ENCODE measurements around the gene TNXB. TPM values are rescaled to one million over a fixed set of nuclear protein-coding genes. Genes with fewer than 3 reads are reported as not detected.

TNXB gene
- total and polyA plus RNA-seq, 2 of the 4 experiments (the other 2 are of a cell fraction): 0.05 TPM; not detected in 1

GRCh38 chr6:32118782-32119628, 9.9 kb upstream of the TNXB start (continued):
- TF ChIP-seq, protein P1, sequence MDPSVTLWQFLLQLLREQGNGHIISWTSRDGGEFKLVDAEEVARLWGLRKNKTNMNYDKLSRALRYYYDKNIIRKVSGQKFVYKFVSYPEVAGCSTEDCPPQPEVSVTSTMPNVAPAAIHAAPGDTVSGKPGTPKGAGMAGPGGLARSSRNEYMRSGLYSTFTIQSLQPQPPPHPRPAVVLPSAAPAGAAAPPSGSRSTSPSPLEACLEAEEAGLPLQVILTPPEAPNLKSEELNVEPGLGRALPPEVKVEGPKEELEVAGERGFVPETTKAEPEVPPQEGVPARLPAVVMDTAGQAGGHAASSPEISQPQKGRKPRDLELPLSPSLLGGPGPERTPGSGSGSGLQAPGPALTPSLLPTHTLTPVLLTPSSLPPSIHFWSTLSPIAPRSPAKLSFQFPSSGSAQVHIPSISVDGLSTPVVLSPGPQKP (IDR thresholded peaks at IDR 0.05; ENCODE audit: borderline replicate concordance, low read depth, low read length): no peak

DNA sequence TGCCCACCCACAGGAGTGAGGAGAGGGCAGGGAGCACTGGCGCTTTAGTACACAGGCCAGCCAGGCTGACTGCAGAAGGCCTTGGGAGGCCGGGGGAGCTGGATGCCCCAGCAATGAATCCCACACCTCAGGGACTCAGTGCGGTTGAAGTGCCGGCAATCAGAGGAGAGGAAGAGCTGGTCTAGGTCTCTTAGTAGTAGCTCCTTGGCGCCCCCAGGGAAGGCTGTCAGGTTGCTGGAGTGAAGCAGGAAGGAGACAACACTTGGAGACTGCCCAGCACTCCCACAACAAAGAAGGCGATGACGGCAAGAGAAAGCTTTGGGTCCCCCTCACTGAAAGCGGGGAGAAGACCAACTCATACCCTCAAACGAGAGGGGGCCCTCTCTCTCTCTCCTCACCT, 8.3 kb upstream of the TNXB start:
- POLR2A ChIA-PET (ENCODE audit: unreplicated experiment): no interaction called here
- Histone ChIP-seq H2BK5ac (ENCODE audit: low read depth, low read length, poor library complexity, severe bottlenecking) (no peak overlapping the region), H4K8ac (ENCODE audit: low read depth in 2 of 2, low read length in 2 of 2) (no peak overlapping the region), H4K91ac (ENCODE audit: insufficient read depth, low read depth, low read length) (no peak overlapping the region), H3K27ac (ENCODE audit: insufficient read depth, low read length) (no peak overlapping the region), H3K14ac (replicated peaks; ENCODE audit: low read depth, low read length) (no peak overlapping the region), H2BK15ac (ENCODE audit: low read depth, low read length) (no peak overlapping the region), H3K4ac (ENCODE audit: low read depth, low read length) (no peak overlapping the region), H2AK5ac (ENCODE audit: low read depth, low read length) (no peak overlapping the region), H2AK9ac (replicated peaks; ENCODE audit: low read depth, low read length, poor library complexity) (no peak overlapping the region), H3K23ac (ENCODE audit: low read depth, low read length) (no peak overlapping the region), H2AFZ (replicated peaks; ENCODE audit: low read length, poor library complexity) (no peak overlapping the region), H3K18ac (ENCODE audit: low read depth, low read length) (no peak overlapping the region), H3K4me2 (ENCODE audit: low read depth, low read length) (no peak overlapping the region), H3K4me1 (ENCODE audit: control insufficient read depth, insufficient read depth, low read length) (peaks cover 21% of the 10 kb centered on the region), H4K20me1 (ENCODE audit: insufficient read depth, low read length) (peaks cover 4% of the 10 kb centered on the region; the same call in 1 of the 2 replicates), H2BK120ac (ENCODE audit: low read depth, low read length) (no peak overlapping the region), H3K9me3 (ENCODE audit: control insufficient read depth, insufficient read depth, low read length) (no peaks in the 10 kb centered on the region), H3K36me3 (ENCODE audit: control insufficient read depth, insufficient read depth, low read length) (peaks cover 39% of the 10 kb centered on the region), H3K4me3 (ENCODE audit: insufficient read depth, low read depth, low read length) (no peak overlapping the region), H3K27me3 (ENCODE audit: control insufficient read depth, insufficient read depth, low read length) (no peaks in the 10 kb centered on the region), H3K79me1 (ENCODE audit: low read depth in 1 of 2, low read length in 2 of 2) (peaks cover 0 to 13% of the 10 kb centered on the region in 2 experiments; a peak in 1 of 4 replicates), H3K9me1 (ENCODE audit: insufficient read depth, low read length) (peaks cover 9% of the 10 kb centered on the region), H2BK20ac (ENCODE audit: low read depth, low read length) (no peak overlapping the region; the same call in 1 of the 2 replicates), H3K9ac (ENCODE audit: low read depth, low read length) (no peak overlapping the region), H4K5ac (ENCODE audit: low read depth, low read length) (no peak overlapping the region), H3K56ac (ENCODE audit: extremely low read depth, insufficient read depth, low read length) (no peak overlapping the region)
- BruUV-seq (replicated peaks): no TSS peak
- CTCF ChIA-PET: interaction anchor here (0.6 to 1.9 kb wide), 3 partner anchors 9 to 46 kb away, joined by 3 to 6 read pairs (median 6); no protein-coding TSS in a partner anchor
- dilution Hi-C loops (cut with HindIII; ENCODE audit: low sequenced_read_pairs, unreplicated experiment) (no loop called here), in situ Hi-C loops (cut with MboI; ENCODE audit: low sequenced_read_pairs) (loop anchor here (5.0 to 10.0 kb wide), 3 partner anchors 40 to 143 kb away; partner anchors contain the start of genes DXO, GPSM3 and PBX2), intact Hi-C loops (cut with micrococcal nuclease) (loop anchor here (5.0 kb wide), 2 partner anchors 60 to 295 kb away; partner anchors contain the start of genes AGPAT1 and RNF5)
- TF ChIP-seq MXI1 (IDR thresholded peaks at IDR 0.05; ENCODE audit: borderline replicate concordance, low read depth, low read length) (no peak), BHLHE40 (IDR thresholded peaks at IDR 0.05; ENCODE audit: low read depth, low read length) (no peak), POLR2A (IDR thresholded peaks at IDR 0.05; ENCODE audit: low read depth, low read length) (no peak), SMC3 (IDR thresholded peaks at IDR 0.05; ENCODE audit: low read depth, low read length) (no peak), NFE2L2 (IDR thresholded peaks at IDR 0.05; ENCODE audit: low read depth, low read length) (no peak), CHD1 (IDR thresholded peaks at IDR 0.05; ENCODE audit: low read depth, low read length) (no peak), RFX5 (IDR thresholded peaks at IDR 0.05; ENCODE audit: low read depth, low read length) (no peak), RAD21 (IDR thresholded peaks at IDR 0.05; ENCODE audit: low read length) (no peak), MAFK (IDR thresholded peaks at IDR 0.05; ENCODE audit: low read depth, low read length) (no peak), RCOR1 (IDR thresholded peaks at IDR 0.05; ENCODE audit: insufficient replicate concordance, low read length) (no peak), CEBPB (IDR thresholded peaks at IDR 0.05; ENCODE audit: low read depth, low read length) (no peak)
- TF ChIP-seq, protein P1 (IDR thresholded peaks at IDR 0.05; ENCODE audit: borderline replicate concordance, low read depth, low read length): no peak
- 80% methylated on average over 2 of the region's 9 CpGs; no CpG with 5 or more reads in 1 of the 2 experiments for WGBS, 2 experiments (ENCODE audit: extremely low coverage in 2 of 2, insufficient read length in 1 of 2)
- ATAC-seq (ENCODE audit: low read depth) (no peak), DNase-seq (no peak)
